Tibial nerve (tissue), 4 donors: ENCODE data around the gene SLC10A7. TPM values are rescaled to one million over a fixed set of nuclear protein-coding genes. Genes with fewer than 3 reads are reported as not detected.

Experiments used
- DNase-seq, 2 donors: peaks; one replicate each; pipeline ENCODE4 v3.0.0-alpha.2; 2019; ENCODE audit warnings: low spot score in 2 of 2
- H3K27ac ChIP-seq, 4 donors: fragments of 200-600 bp; sonication (generic) in 3 of 4; one replicate each; pipeline ENCODE4 v1.5.1; 2017 to 2019; ENCODE audit warnings: mild to moderate bottlenecking in 1 of 4
- H3K27me3 ChIP-seq, 2 donors: fragments of 200-600 bp; sonication (generic) in 1 of 2; one replicate each; pipeline versions ENCODE4 v1.5.1 to v1.6.0; 2017 to 2019
- H3K36me3 ChIP-seq, 3 donors: fragments of 200-600 bp; sonication (generic); one replicate each; pipeline ENCODE4 v1.5.1; 2018 to 2019
- H3K4me1 ChIP-seq, 4 donors: fragments of 200-600 bp; sonication (generic) in 3 of 4; one replicate each; pipeline ENCODE4 v1.5.1; 2017 to 2019
- H3K4me3 ChIP-seq, 4 donors: fragments of 200-600 bp; sonication (generic) in 3 of 4; one replicate each; pipeline ENCODE4 v1.5.1; 2017 to 2019; ENCODE audit warnings: mild to moderate bottlenecking in 1 of 4, moderate library complexity in 1 of 4
- H3K9me3 ChIP-seq, 4 donors: fragments of 200-600 bp; sonication (generic) in 3 of 4; one replicate each; pipeline ENCODE4 v1.5.1; 2017 to 2019
- EP300 ChIP-seq, 2 donors: sonication (generic); formaldehyde crosslinking; IDR thresholded peaks; one replicate each; pipeline ENCODE4 v1.6.1; 2017; ENCODE audit warnings: antibody characterized with exemption in 2 of 2, mild to moderate bottlenecking in 1 of 2
- POLR2A ChIP-seq, 2 donors: fragments of 450-650 bp; IDR thresholded peaks; one replicate each; pipeline ENCODE4 v1.6.1; 2017; ENCODE audit warnings: antibody characterized with exemption in 2 of 2, mild to moderate bottlenecking in 2 of 2, moderate library complexity in 2 of 2
- WGBS, 2 donors: methylation state at CpG; one replicate each; pipeline ENCODE4 v1.1.5; 2018; 5-methylcytosine and 5-hydroxymethylcytosine counted together
- total RNA-seq, 4 donors: library from RNA; depleted of rRNA; stranded (reverse); fragments of >200 nt; gene quantifications; one replicate each; pipeline ENCODE4 v1.1.0, GENCODE V29; 2016
- TF ChIP-seq, protein P1 (sequence below), 5 experiments: fragments of 200-600 bp in 3 of 5; fragments of 450-650 bp in 2 of 5; sonication (generic) in 3 of 5; IDR thresholded peaks; one replicate each; pipeline ENCODE4 v1.5.1; 2016 to 2019; ENCODE audit warnings: antibody characterized with exemption in 5 of 5, mild to moderate bottlenecking in 3 of 5, moderate library complexity in 2 of 5

SLC10A7 gene
- total RNA-seq, 4 donors from 2014 or later: 9.8 to 13.8 (median 11.9) TPM

DNA sequence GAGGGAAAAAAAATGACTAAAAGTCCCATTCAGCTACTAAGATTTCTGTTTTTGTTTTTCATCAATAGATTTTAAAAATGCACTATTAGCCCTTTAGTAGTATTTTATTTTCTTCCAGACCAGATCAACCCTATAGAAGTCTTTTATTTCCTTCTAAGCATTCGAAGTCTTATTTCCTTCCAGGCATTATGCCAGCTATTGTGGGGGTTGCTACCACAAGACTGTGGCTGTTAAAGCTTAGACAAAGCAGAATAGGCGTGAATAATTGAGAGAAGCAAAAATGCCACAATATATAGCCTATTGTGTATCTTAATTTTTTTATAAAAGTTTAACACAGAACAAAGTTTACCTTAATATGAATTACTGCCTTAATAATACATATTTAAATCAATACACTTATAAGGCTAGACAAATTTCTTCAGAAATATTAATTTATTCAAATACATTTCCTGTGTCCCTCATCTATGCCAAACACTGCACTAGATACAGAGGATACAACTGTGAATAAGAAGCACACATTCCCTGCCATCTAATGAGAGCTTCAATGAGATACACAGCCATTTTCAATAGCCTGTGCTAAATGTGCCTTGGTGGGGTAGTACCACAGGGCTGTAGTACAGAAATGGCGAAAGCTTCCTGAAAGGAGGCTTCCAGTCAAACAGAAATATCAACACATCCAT lies 33.1 kb downstream of the SLC10A7 start:
- Histone ChIP-seq H3K9me3 (peaks cover 0 to 8% (median 0%) of the 10 kb centered on the region in 4 donors), H3K4me3 (no peak overlapping the region), H3K27ac (no peak overlapping the region), H3K27me3 (no peaks in the 10 kb centered on the region), H3K4me1 (peaks cover 0 to 15% (median 2%) of the 10 kb centered on the region in 4 donors), H3K36me3 (peaks cover 0 to 41% (median 0%) of the 10 kb centered on the region in 3 donors)
- 47% methylated on average over 3 of the region's 3 CpGs for WGBS, 2 donors
- DNase-seq: no peak
- TF ChIP-seq, protein P1, sequence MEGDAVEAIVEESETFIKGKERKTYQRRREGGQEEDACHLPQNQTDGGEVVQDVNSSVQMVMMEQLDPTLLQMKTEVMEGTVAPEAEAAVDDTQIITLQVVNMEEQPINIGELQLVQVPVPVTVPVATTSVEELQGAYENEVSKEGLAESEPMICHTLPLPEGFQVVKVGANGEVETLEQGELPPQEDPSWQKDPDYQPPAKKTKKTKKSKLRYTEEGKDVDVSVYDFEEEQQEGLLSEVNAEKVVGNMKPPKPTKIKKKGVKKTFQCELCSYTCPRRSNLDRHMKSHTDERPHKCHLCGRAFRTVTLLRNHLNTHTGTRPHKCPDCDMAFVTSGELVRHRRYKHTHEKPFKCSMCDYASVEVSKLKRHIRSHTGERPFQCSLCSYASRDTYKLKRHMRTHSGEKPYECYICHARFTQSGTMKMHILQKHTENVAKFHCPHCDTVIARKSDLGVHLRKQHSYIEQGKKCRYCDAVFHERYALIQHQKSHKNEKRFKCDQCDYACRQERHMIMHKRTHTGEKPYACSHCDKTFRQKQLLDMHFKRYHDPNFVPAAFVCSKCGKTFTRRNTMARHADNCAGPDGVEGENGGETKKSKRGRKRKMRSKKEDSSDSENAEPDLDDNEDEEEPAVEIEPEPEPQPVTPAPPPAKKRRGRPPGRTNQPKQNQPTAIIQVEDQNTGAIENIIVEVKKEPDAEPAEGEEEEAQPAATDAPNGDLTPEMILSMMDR (IDR thresholded peaks at IDR 0.05): no peak
- no peak for TF ChIP-seq POLR2A (IDR thresholded peaks at IDR 0.05)
- no peak for TF ChIP-seq EP300 (IDR thresholded peaks at IDR 0.05)

DNA sequence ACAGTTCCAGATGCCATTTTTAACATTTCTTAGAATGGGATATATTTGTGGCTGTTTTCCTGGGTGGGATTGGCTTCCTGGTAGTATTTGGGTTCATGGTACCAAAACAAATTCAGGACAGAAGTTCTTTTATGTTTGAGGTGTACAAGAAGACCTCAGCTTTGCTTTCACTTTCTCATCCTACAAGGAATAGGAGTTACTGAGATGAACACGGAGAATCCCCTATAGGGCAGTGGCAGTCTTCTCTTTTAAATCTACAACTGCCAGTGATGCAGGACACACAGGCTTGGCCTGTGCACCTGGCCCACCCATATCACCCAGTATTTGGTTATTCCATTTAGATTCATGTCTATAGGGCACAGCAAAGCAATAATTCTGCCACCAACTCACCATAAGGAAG lies 35.2 kb downstream of the SLC10A7 start:
- Histone ChIP-seq H3K4me1 (peaks cover 0 to 15% (median 2%) of the 10 kb centered on the region in 4 donors), H3K36me3 (peaks cover 0 to 60% (median 0%) of the 10 kb centered on the region in 3 donors), H3K4me3 (no peak overlapping the region), H3K27me3 (no peaks in the 10 kb centered on the region), H3K27ac (no peak overlapping the region), H3K9me3 (peaks cover 0 to 29% (median 6%) of the 10 kb centered on the region in 4 donors)
- no peak for TF ChIP-seq EP300 (IDR thresholded peaks at IDR 0.05)
- TF ChIP-seq, protein P1 (IDR thresholded peaks at IDR 0.05): no peak
- no peak for TF ChIP-seq POLR2A (IDR thresholded peaks at IDR 0.05)
- no peak for DNase-seq
- WGBS, 2 donors: 93 to 100% methylated on average over 1 of the region's 1 CpG

DNA sequence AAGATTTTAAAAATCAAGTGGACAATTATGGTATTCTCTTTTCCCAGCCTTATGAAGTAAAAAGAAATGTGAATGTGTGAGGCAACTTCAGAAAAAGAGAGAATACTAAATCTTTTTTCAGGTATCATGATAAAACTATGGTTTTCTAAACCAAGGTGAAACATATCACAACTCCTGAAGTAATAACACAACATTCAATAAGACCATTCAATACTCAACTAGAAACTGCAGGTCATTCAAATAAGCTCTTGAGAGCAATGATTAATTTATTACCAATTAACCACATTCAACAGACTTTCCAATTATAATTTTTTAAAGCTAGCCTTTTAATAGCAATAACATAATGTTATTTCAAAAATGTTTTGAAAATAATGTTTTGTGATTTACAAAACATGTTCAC lies 35.8 kb downstream of the SLC10A7 start:
- H3K36me3 ChIP-seq: peaks cover 0 to 66% (median 0%) of the 10 kb centered on the region in 3 donors
- TF ChIP-seq EP300 (IDR thresholded peaks at IDR 0.05): no peak
- TF ChIP-seq, protein P1 (IDR thresholded peaks at IDR 0.05): no peak
- TF ChIP-seq POLR2A (IDR thresholded peaks at IDR 0.05): no peak

DNA sequence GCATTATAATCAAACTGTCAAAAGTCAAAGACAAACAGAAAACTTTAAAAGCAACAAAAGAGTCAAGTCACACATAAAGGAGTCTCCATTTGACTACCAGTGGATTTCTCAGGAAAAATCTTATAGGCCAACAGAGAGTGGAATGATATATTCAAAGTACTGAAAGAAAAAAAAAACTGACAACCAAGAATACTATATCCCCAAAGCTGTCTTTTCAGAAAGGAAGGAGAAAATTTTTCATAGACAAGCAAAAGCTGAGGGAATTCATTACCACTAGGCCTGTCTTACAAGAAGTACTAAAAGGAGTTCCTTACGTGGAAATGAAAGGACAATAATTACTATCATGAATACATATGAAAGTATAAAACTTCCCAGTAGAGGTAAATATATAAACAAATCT lies 39.0 kb downstream of the SLC10A7 start:
- peaks cover 0 to 67% (median 0%) of the 10 kb centered on the region in 3 donors for H3K36me3 ChIP-seq
- DNase-seq: no peak
- 95 to 97% methylated on average over 1 of the region's 1 CpG for WGBS, 2 donors
- no peaks in the 10 kb centered on the region for H3K4me1 ChIP-seq
- peaks cover 0 to 34% (median 6%) of the 10 kb centered on the region in 4 donors for H3K9me3 ChIP-seq
- no peak overlapping the region for H3K27ac ChIP-seq
- H3K4me3 ChIP-seq: no peak overlapping the region
- no peaks in the 10 kb centered on the region for H3K27me3 ChIP-seq
- no peak for TF ChIP-seq POLR2A (IDR thresholded peaks at IDR 0.05)
- TF ChIP-seq, protein P1 (IDR thresholded peaks at IDR 0.05): no peak
- TF ChIP-seq EP300 (IDR thresholded peaks at IDR 0.05): no peak

More for the DNA sequence above, 35.8 kb downstream of the SLC10A7 start:
- Histone ChIP-seq H3K9me3 (peaks cover 0 to 34% (median 6%) of the 10 kb centered on the region in 4 donors), H3K27me3 (no peaks in the 10 kb centered on the region), H3K27ac (no peak overlapping the region), H3K4me1 (peaks cover 0 to 15% (median 2%) of the 10 kb centered on the region in 4 donors), H3K4me3 (no peak overlapping the region)
- DNase-seq: no peak

DNA sequence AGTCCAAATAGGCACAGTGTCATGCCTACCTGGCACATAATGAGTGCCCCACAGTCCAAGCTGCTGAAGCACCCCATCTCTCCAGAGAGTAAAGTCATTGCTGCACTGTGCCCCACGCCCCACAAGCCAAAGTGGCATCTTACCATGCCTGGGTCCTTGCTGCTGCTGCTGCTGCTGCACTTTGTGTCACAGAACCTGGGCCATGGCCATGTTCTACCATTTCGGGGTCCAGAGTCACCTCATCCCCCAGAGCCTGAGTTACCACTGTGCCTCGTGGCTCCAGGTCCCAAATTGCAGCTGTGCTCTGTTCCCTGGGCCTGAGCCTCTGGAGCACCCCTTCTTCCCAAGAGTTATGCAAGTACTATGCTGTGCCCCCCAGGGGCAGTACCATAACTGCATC lies 40.5 kb downstream of the SLC10A7 start:
- Histone ChIP-seq H3K9me3 (peaks cover 0 to 34% (median 6%) of the 10 kb centered on the region in 4 donors), H3K27ac (no peak overlapping the region), H3K27me3 (no peaks in the 10 kb centered on the region), H3K36me3 (peaks cover 0 to 52% (median 0%) of the 10 kb centered on the region in 3 donors), H3K4me1 (no peaks in the 10 kb centered on the region), H3K4me3 (no peak overlapping the region)
- TF ChIP-seq, protein P1 (IDR thresholded peaks at IDR 0.05): no peak
- no peak for TF ChIP-seq EP300 (IDR thresholded peaks at IDR 0.05)
- TF ChIP-seq POLR2A (IDR thresholded peaks at IDR 0.05): no peak
- WGBS, 2 donors: 93 to 100% methylated on average over 2 to 3 of the region's 3 CpGs
- no peak for DNase-seq
